ENCODE measurements around the gene COL4A2.

Gene COL4A2

DNA sequence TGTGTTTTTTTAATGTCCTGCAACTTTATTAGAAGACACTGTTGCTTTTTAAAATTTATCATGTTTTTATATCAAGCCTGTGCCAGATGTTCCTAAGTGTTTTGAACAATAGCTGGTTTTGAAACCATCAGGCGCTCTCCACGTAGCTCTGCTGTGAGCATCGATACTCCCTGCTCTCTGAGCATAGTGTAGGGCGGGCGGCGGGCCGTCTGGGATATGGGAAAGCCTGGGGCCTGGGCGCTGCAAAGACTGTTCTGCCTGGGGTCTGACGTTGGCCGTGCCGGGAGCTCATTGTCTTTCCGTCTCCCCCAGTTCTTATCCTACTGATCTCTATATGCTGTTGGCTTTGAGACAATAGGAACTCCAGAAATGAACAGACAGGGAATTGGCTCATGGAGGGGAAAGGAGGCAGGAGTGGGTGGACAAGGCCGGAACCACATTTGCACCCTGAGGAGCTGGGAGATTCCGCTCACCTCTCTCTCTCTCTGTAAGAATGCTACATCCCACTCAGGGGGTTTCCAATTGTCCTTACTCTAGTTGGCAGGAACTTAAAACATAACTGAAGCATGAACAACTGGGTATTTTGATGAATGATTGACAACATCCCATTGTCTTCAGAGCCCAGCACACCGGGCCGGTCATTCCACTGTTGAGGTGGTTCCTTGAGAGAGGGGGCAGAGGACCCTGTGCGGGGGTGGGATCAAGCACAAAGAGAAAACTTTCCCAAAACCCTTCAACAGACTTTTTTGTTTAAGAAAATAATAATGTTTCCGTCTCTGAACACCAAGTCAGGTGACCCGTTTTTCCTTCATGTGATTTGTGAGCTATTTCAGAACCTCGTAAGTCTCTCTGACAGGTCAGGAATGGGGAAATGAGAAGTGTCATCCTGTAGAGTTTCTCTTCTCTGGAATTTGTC is 64.7 kb downstream of the COL4A2 start:
- Histone ChIP-seq H3K4me3 (ENCODE audit: low read depth, low read length) (no peak overlapping the region), H3K9me3 (ENCODE audit: severe bottlenecking) (no peaks in the 10 kb centered on the region), H3K27ac (no peak overlapping the region), H3K36me3 (no peaks in the 10 kb centered on the region), H3K27me3 (ENCODE audit: insufficient read depth, low read depth, severe bottlenecking) (no peaks in the 10 kb centered on the region)
- DNase-seq: peak; percentile 6
- no peak for TF ChIP-seq CTCF (IDR thresholded peaks at IDR 0.05; ENCODE audit: low read depth, low read length)

DNA sequence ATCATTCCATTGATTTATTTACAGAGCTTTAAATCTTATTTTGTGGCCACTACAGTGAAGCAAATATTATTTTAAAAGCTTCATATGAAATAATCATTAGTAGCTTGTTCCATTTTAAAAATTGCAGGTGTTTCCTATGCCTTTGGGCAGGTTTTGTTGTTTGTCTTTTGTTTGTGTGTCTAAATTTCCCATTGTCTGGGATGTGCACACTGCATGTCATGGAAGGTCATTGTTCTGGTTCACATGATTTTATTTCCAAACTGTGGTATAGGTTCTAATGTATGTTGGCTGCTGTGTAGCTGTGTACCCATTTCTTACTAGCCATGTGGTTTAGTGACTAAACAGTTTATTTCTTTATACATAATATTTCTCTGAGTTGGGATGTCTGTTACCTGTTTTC is 65.6 kb downstream of the COL4A2 start:
- no peak for DNase-seq
- Histone ChIP-seq H3K27me3 (ENCODE audit: insufficient read depth, low read depth, severe bottlenecking) (no peaks in the 10 kb centered on the region), H3K9me3 (ENCODE audit: severe bottlenecking) (no peaks in the 10 kb centered on the region), H3K36me3 (no peaks in the 10 kb centered on the region), H3K4me3 (ENCODE audit: low read depth, low read length) (no peak overlapping the region), H3K27ac (no peak overlapping the region)
- no peak for TF ChIP-seq CTCF (IDR thresholded peaks at IDR 0.05; ENCODE audit: low read depth, low read length)

- no peak for TF ChIP-seq CTCF (IDR thresholded peaks at IDR 0.05; ENCODE audit: low read depth, low read length)
- Histone ChIP-seq H3K36me3 (no peaks in the 10 kb centered on the region), H3K9me3 (ENCODE audit: severe bottlenecking) (no peaks in the 10 kb centered on the region), H3K27me3 (ENCODE audit: insufficient read depth, low read depth, severe bottlenecking) (no peaks in the 10 kb centered on the region), H3K4me3 (ENCODE audit: low read depth, low read length) (no peak overlapping the region), H3K27ac (no peak overlapping the region)
- peak; percentile 2 for DNase-seq
Observed at GRCh38 chr13:110373617-110374016, 66.5 kb downstream of the COL4A2 start.

GRCh38 chr13:110374431-110375370 is 67.6 kb downstream of the COL4A2 start:
- no peaks in the 10 kb centered on the region for H3K9me3 ChIP-seq (ENCODE audit: severe bottlenecking)
- no peak for TF ChIP-seq CTCF (IDR thresholded peaks at IDR 0.05; ENCODE audit: low read depth, low read length)
- H3K27ac ChIP-seq: no peak overlapping the region
- no peaks in the 10 kb centered on the region for H3K36me3 ChIP-seq
- no peaks in the 10 kb centered on the region for H3K27me3 ChIP-seq (ENCODE audit: insufficient read depth, low read depth, severe bottlenecking)
- H3K4me3 ChIP-seq (ENCODE audit: low read depth, low read length): no peak overlapping the region
- DNase-seq: no peak

- Histone ChIP-seq H3K9me3 (ENCODE audit: severe bottlenecking) (no peaks in the 10 kb centered on the region), H3K27ac (no peak overlapping the region), H3K4me3 (ENCODE audit: low read depth, low read length) (no peak overlapping the region), H3K27me3 (ENCODE audit: insufficient read depth, low read depth, severe bottlenecking) (no peaks in the 10 kb centered on the region), H3K36me3 (no peaks in the 10 kb centered on the region)
- TF ChIP-seq CTCF (IDR thresholded peaks at IDR 0.05; ENCODE audit: low read depth, low read length): no peak
- no peak for DNase-seq
Observed at GRCh38 chr13:110376120-110376519, 69.0 kb downstream of the COL4A2 start.

All from WERI-Rb-1 (cell line).